ENCODE data around the gene TNRC6C. TPM values are rescaled to one million over a fixed set of nuclear protein-coding genes. Genes with fewer than 3 reads are reported as not detected.
A peak's percentile ranks its signal among the peaks of the same experiment; 100 is the strongest.

The TNRC6C gene
- total RNA-seq, 2 experiments from 2014 or later: 74.7 TPM

DNA sequence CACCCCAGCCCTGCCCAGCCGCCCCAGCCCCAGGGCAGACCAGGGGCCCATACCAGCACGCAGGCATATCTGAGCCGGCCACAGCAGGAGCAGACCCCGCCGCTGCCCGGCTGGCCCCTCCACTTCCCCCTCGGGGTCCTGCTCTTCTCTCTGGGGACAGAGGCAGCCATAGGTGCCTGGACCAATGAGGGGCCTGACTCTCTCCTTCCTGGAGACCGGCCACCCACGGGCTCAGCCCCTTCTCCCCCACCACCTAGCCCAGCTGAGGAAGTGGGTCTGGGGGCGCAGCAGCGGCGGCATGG is 166.3 kb downstream of the TNRC6C start:
- Mint-ChIP-seq H3K9me3 (no peaks in the 10 kb centered on the region), H3K4me1 (peaks cover 52% of the 10 kb centered on the region), H3K4me3 (peak overlapping the region; percentile 93), H3K27ac (peak overlapping the region; percentile 81), H3K27me3 (no peaks in the 10 kb centered on the region), H3K36me3 (peaks cover 46% of the 10 kb centered on the region)
- no peak for ATAC-seq (ENCODE audit: low read depth)
- POLR2A ChIA-PET: interaction anchor here (1.3 to 13.9 kb wide), 5 partner anchors 8 to 52 kb away, joined by 4 to 380 read pairs (median 11); no protein-coding TSS in a partner anchor
- DNase-seq: no peak

DNA sequence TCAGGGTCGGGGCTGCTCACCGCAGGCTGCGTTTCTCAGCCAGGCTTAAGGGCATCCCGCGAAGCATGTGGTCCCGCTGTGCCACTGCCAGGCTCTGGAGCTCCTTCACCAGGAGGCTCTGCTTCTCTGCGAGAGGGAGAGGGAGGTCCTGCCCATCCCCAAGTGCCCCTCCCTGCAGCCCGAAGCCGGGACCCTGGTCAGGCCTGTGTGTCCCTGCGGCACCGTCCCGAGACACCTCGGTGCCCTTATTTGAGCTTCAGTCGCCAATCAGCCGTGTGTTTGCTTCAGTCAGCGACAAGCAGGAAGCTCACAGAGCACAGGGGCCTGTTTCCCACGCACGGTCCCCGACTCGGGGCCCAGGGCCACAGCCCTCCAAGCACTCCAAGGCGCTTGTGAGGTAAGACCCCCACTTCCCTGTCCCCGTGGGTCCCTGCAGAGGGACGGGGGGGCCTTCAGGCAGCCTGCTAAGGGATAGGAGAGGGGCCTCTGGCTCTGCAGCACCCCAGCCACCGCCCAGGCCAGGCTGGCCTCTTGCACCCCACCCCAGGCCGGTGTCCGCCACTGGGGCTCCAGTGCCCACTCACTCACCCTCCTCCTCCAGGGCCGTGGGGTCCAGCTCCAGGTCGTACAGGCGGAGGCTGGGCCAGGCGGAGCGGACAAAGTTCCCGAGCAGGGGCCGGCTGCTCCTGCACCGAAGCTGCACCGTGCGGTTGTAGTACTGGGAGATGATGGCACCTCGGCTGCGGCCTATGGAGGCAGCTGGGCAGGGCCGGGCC is 166.8 kb downstream of the TNRC6C start:
- H3K27me3 Mint-ChIP-seq: no peaks in the 10 kb centered on the region
- ATAC-seq (ENCODE audit: low read depth): no peak
- peaks cover 54% of the 10 kb centered on the region for H3K4me1 Mint-ChIP-seq
- H3K27ac Mint-ChIP-seq: peak overlapping the region; percentile 81
- peaks cover 43% of the 10 kb centered on the region for H3K36me3 Mint-ChIP-seq
- peak; percentile 68 for DNase-seq
- peak overlapping the region; percentile 93 for H3K4me3 Mint-ChIP-seq
- H3K9me3 Mint-ChIP-seq: no peaks in the 10 kb centered on the region
- POLR2A ChIA-PET: interaction anchor here (1.3 to 13.9 kb wide), 5 partner anchors 9 to 51 kb away, joined by 4 to 380 read pairs (median 11); no protein-coding TSS in a partner anchor

DNA sequence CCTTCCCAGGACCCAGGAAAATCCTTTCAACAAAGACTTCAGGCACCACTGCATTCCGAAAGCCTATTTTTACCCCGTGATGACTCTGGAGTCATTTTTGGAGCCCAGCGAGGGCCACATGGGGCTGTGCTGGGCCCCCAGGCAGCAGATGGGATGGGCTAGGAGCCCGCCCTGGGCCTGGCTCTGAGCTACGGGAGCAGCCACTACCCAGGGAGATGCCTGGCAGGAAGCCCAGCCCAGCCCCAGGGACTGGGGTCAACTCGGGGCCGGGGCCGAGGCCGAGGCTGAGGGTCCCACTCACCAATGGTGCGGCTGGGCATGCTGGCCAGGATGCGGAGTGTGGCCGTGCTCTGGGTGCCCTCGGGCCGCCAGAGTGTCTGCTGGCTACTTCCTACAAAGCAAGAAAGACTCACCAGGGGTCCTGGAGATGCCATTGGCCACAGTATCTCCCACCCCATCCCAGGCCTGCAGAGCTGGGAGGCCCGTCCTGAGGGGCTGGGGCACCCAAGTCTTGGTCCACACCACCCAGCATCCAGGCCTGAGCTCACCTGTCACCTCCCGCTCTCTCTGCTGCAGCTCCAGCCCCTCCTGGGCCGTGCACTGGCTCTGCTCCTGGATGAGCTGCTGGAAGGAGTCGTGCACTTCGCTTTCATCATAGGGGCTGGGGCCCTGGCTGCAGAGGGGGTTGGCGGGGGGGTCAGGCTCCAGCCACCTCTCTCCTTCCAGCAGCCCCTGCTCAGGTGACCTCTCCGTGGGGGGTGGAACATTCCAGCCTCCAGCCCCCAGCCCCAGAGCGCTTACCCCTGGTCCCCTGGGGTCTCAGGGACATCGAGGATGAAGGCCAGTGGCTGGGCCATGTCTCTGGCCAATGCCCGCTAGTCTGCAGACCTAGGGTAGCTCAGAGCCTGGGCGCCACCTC is 167.7 kb downstream of the TNRC6C start:
- Mint-ChIP-seq H3K4me1 (peaks cover 46% of the 10 kb centered on the region), H3K27me3 (no peaks in the 10 kb centered on the region), H3K36me3 (peaks cover 44% of the 10 kb centered on the region), H3K4me3 (peak overlapping the region; percentile 93), H3K27ac (peak overlapping the region; percentile 91), H3K9me3 (no peaks in the 10 kb centered on the region)
- peak; percentile 43 for DNase-seq
- ATAC-seq (ENCODE audit: low read depth): no peak
- POLR2A ChIA-PET: interaction anchor here (1.0 to 13.9 kb wide), 8 partner anchors 7 to 681 kb away, joined by 3 to 380 read pairs (median 6); no protein-coding TSS in a partner anchor

DNA sequence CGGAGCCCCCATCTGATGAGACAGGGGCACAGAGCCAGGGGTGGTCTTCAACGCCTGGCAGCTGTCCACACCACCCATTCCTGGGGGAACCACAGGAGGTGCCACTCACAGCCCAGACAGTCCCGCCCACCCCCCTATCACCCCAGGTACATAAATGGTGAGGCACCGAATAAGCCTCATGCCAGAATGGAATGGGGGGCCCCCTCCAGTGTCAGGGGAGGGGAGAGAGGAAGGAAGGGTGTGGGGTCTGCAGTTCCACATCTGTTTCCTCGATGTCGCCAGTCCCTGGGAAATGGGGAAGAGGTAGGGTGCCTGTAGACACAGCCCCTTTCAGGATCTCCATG is 168.4 kb downstream of the TNRC6C start:
- Mint-ChIP-seq H3K27me3 (no peaks in the 10 kb centered on the region), H3K9me3 (no peaks in the 10 kb centered on the region)

DNA sequence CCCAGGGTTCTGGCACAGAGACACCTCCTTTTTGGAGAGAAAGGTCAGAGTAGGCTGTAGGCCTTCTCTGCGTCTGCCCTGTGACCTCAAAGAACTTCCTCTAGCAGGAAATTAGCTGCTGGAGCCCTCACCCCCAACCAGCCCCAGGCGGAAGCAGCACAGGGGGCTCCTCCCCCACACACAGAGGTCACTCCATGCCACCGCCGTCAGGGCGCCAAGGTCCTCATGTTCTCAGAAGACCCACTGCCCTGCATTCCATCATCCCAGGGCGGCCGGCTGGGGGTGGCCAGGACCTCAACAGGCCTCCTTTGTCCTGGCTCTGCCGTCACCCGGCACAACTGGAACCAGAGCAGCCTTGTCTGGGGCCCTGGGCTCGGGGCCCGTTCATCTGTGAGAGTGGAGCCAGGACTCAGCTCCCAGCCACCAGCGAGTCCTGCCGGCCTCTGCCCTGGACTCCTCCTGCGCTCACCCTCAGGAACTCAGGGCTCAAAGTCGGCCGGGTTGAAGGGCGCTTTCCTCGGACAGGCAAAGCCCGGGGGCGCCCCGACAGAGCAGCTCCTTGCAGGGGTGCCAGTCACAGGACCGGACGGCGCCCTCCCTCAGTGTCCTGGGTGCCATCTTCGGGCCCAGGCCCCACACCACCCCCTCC is 168.9 kb downstream of the TNRC6C start:
- H3K27ac Mint-ChIP-seq: peak overlapping the region; percentile 91
- ATAC-seq (ENCODE audit: low read depth) (peak; percentile 35), DNase-seq (peak; percentile 79)
- H3K36me3 Mint-ChIP-seq: peaks cover 37% of the 10 kb centered on the region
- peak overlapping the region; percentile 93 for H3K4me3 Mint-ChIP-seq
- H3K9me3 Mint-ChIP-seq: no peaks in the 10 kb centered on the region
- H3K27me3 Mint-ChIP-seq: no peaks in the 10 kb centered on the region
- H3K4me1 Mint-ChIP-seq: peaks cover 37% of the 10 kb centered on the region
- POLR2A ChIA-PET: interaction anchor here (0.7 to 13.9 kb wide), 11 partner anchors 9 to 682 kb away, joined by 3 to 380 read pairs (median 5); no protein-coding TSS in a partner anchor

More for the DNA sequence above, 168.4 kb downstream of the TNRC6C start:
- ATAC-seq (ENCODE audit: low read depth): no peak
- H3K36me3 Mint-ChIP-seq: peaks cover 38% of the 10 kb centered on the region
- peaks cover 41% of the 10 kb centered on the region for H3K4me1 Mint-ChIP-seq
- peak overlapping the region; percentile 93 for H3K4me3 Mint-ChIP-seq
- no peak for DNase-seq
- POLR2A ChIA-PET: interaction anchor here (1.0 to 13.9 kb wide), 7 partner anchors 8 to 682 kb away, joined by 3 to 380 read pairs (median 6); no protein-coding TSS in a partner anchor
- peak overlapping the region; percentile 91 for H3K27ac Mint-ChIP-seq

DNA sequence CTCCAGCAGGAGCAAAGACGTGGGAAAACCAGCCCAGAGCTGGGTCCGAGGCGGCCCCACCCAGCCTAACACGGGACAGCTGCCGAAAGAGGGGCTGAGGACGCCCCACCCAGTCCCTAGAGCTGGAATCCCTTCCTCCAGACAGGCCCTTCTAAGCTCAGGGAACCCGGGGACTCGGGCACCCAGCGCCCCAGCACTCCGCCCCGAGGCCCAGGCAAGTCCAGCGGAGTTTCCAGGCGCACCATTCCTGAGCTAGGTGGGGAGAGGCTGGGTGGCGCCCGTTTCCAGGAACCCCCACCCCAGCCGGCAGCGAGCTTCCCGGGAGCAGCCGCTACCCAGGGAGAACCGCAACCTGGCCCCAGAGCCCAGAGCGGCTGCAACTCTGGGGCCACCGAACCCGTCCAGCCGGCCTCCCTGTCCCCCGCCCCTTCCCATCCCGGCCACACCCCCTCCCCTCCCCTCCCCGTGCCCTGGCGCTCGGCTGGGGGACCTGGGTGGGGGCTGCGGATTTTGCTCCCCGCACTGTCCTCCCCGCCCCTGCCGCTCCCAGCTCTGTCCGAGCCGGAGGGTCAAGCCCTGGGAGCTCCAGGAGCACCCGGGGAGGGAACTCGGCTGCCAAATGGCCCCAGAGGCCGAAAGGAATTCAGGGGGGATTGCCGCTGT is 169.5 kb downstream of the TNRC6C start:
- H3K27me3 Mint-ChIP-seq: no peaks in the 10 kb centered on the region
- peaks cover 35% of the 10 kb centered on the region for H3K36me3 Mint-ChIP-seq
- no peaks in the 10 kb centered on the region for H3K9me3 Mint-ChIP-seq
- H3K4me3 Mint-ChIP-seq: peak overlapping the region; percentile 93
- peaks cover 31% of the 10 kb centered on the region for H3K4me1 Mint-ChIP-seq
- DNase-seq: no peak
- POLR2A ChIA-PET: interaction anchor here (0.7 to 13.9 kb wide), 10 partner anchors 9 to 683 kb away, joined by 3 to 380 read pairs (median 6); no protein-coding TSS in a partner anchor
- peak overlapping the region; percentile 91 for H3K27ac Mint-ChIP-seq
- no peak for ATAC-seq (ENCODE audit: low read depth)

DNA sequence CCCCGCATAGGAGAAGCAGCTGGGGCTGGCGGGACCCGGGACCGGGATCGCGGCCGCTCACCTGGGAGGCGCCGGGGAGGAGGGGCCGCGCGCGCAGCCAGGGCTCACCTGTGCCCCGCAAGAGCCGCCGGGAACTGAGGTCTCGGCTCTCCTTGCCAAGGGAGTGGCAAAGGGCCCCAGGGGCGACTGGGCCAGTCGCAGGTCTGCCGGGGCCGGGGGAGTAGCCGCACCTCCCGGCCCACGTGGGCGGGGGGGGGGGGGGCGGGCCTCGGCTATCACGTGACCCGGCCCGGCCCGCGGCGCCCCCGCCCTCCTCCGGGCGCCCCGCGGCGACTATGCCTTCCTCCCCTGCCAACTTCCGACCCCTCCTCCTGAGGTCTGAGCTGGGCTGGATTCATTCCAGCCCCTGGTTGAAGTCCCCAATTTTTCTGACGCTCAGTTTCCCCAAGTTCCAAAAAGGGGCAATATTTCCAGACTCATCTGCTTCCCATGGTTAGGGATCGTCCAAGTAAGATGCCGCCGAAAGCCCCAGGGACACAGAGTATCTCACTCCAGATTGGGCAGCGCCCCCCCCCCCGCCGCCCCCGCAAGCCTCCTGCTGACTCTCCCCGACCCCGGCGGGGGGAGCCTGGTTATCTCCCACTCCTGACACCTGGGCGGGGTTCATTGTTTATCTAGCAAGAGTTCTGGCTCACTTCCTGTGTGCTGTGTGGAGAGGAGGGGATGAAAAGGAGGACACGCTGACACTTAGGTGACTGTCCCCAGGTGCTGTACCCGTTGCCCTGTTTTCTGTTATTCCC is 170.2 kb downstream of the TNRC6C start, which contains the start of gene TMC6:
Gene TMC6 (minus strand): TSS at position 205 of the 800 bp plus-strand sequence. CDS start 1,923 bp downstream, outside the sequence.
- Mint-ChIP-seq H3K9me3 (no peaks in the 10 kb centered on the region), H3K27ac (peak within 1 kb of the TSS; percentile 100), H3K27me3 (no peaks in the 10 kb centered on the region), H3K4me1 (peaks cover 29% of the 10 kb centered on the region), H3K4me3 (peak within 1 kb of the TSS; percentile 99), H3K36me3 (peaks cover 35% of the 10 kb centered on the region)
- DNase-seq (peak; percentile 83), ATAC-seq (ENCODE audit: low read depth) (peak; percentile 15)
- POLR2A ChIA-PET: interaction anchor here (0.6 to 13.9 kb wide), 8 partner anchors 8 to 1130 kb away, joined by 3 to 380 read pairs (median 6); no protein-coding TSS in a partner anchor

DNA sequence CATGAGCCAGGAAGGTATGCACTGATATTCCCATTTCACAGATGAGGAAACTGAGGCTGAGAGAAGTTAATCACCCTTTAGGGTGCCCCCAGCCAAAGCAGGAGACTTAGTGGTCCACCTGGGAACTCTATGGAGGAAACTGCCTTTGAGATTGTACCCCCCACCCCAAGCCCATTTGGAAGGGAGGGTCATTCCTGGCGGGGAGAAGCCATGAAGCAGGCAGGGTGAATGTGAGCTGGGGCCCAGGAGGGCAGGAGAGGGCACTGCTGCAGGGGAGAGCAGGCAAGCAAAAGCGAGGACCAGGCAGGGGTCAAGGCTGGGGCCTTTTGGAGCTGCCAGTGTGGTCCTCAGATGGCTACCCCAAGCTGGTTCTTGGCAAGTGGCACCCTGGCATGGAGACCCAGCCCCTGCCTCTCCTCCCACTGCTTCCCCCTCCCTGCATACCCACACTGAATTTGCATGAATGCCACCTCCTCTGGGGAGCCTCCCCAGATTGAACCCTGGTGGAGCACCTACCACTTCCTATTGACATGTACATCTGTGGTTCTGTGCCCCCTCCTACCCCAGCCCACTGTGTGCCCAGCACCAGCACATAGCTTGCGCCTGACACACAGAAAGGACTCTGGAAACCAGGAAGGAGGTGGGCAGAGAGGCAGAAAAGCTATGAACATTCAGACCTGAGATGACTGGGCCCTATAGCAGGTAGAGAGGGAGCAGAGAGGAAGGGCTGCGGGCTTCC is 171.0 kb downstream of the TNRC6C start:
- no peak for ATAC-seq (ENCODE audit: low read depth)
- peak overlapping the region; percentile 99 for H3K4me3 Mint-ChIP-seq
- peak overlapping the region; percentile 100 for H3K27ac Mint-ChIP-seq
- peaks cover 39% of the 10 kb centered on the region for H3K36me3 Mint-ChIP-seq
- no peaks in the 10 kb centered on the region for H3K9me3 Mint-ChIP-seq
- no peaks in the 10 kb centered on the region for H3K27me3 Mint-ChIP-seq
- peak; percentile 60 for DNase-seq
- peaks cover 31% of the 10 kb centered on the region for H3K4me1 Mint-ChIP-seq
- POLR2A ChIA-PET: interaction anchor here (0.6 to 13.9 kb wide), 8 partner anchors 9 to 1862 kb away, joined by 3 to 380 read pairs (median 4); no protein-coding TSS in a partner anchor

DNA sequence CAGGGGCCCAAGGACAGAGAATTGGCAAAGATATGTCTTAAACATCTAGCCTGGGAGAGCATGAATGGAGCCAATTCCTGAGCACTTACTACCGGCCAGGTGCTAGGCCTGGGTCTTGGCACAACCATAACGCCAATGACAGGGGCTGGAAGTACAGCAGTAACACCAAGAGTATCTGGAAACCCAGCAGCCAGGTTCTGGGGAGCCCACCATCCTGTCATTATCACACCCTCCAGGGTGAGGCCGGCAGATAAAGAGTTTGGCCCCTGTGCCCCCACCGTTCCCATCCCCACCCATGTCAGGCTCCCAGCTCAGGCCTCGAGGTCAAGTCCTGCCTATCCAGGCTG is 171.6 kb downstream of the TNRC6C start:
- no peaks in the 10 kb centered on the region for H3K9me3 Mint-ChIP-seq
- H3K36me3 Mint-ChIP-seq: peaks cover 41% of the 10 kb centered on the region
- H3K27me3 Mint-ChIP-seq: no peaks in the 10 kb centered on the region
- H3K27ac Mint-ChIP-seq: peak overlapping the region; percentile 100
- H3K4me3 Mint-ChIP-seq: peak overlapping the region; percentile 99
- peaks cover 30% of the 10 kb centered on the region for H3K4me1 Mint-ChIP-seq
- DNase-seq: peak; percentile 58
- no peak for ATAC-seq (ENCODE audit: low read depth)
- POLR2A ChIA-PET: interaction anchor here (0.6 to 13.9 kb wide), 12 partner anchors 9 to 1863 kb away, joined by 3 to 380 read pairs (median 3); partner anchors contain the start of genes AFMID, TK1 and TNRC6C

DNA sequence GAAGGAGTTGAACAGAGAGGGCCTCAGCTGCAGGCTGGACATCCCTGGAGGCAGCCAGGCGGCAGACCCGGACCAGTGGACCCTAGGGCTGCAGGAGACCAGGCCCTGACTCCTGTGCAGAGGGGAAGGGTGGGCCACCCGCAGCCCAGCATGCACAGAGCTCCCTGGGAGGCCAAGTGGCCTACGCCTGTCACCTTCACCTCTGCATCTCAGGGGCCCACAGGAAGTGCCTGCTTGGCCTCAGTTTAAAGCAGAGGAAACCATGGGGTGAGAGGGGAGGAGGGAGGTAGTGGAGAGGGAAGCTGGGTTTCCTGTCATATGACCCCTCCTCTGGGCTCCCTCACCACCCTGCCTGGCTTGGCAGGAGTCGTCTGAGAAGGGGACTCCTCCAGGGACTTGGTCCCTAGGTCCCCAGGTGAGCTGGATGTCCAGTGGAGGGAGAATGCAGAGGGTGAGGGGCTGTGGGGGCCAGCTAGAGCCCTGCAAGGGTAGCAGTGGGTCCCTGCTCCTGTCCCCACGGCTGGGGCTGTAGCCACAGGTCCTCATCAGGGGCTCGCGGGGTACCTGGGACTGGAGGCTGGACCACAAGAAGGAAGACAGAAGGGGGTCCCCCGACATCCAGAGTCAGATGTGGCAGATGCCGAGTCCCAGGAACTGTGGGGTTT is 172.1 kb downstream of the TNRC6C start, which contains the start of gene TMC8:
Gene TMC8 (plus strand): TSS at position 335 of the 665 bp plus-strand sequence. CDS start 818 bp downstream, outside the sequence.
- POLR2A ChIA-PET: interaction anchor here (0.6 to 13.9 kb wide), 14 partner anchors 8 to 1762 kb away, joined by 3 to 380 read pairs (median 4); partner anchors contain the start of genes AFMID, TK1 and TNRC6C
- Mint-ChIP-seq H3K4me3 (peak within 1 kb of the TSS; percentile 99), H3K9me3 (no peaks in the 10 kb centered on the region), H3K36me3 (peaks cover 44% of the 10 kb centered on the region), H3K27me3 (no peaks in the 10 kb centered on the region), H3K27ac (peak within 1 kb of the TSS; percentile 100), H3K4me1 (peaks cover 32% of the 10 kb centered on the region)
- ATAC-seq (ENCODE audit: low read depth) (peak; percentile 53), DNase-seq (peak; percentile 80)

Data from activated naive CD8-positive, alpha-beta T cell treated with anti-CD3 and anti-CD28 coated beads, Interleukin-2, amount 10 ng/mL, durations not matched to agents 7 days and 5 days (primary cell).